ENCODE data around the gene TMEM258.

The TMEM258 gene

GRCh38 chr11:61830237-61831105, 38.1 kb upstream of the TMEM258 start:
- ATAC-seq = no peak
- TF ChIP-seq ARNTL (CRISPR knock-in tag; IDR thresholded peaks at IDR 0.05; ENCODE audit: borderline replicate concordance, low read depth) (no peak), CSDC2 (CRISPR knock-in tag; IDR thresholded peaks at IDR 0.05) (no peak), ZNF8 (CRISPR knock-in tag; IDR thresholded peaks at IDR 0.05) (no peak), POU6F1 (CRISPR knock-in tag; IDR thresholded peaks at IDR 0.05; ENCODE audit: borderline replicate concordance, low read depth) (no peak), GLIS3 (CRISPR knock-in tag; IDR thresholded peaks at IDR 0.05) (no peak), PPARA (CRISPR knock-in tag; IDR thresholded peaks at IDR 0.05; ENCODE audit: borderline replicate concordance) (no peak), BACH2 (CRISPR knock-in tag; IDR thresholded peaks at IDR 0.05; ENCODE audit: borderline replicate concordance) (no peak), TSHZ2 (CRISPR knock-in tag; IDR thresholded peaks at IDR 0.05) (no peak), ZC3H10 (CRISPR knock-in tag; IDR thresholded peaks at IDR 0.05) (no peak), ZFP3 (CRISPR knock-in tag; IDR thresholded peaks at IDR 0.05) (no peak), TOX (CRISPR knock-in tag; IDR thresholded peaks at IDR 0.05; ENCODE audit: borderline replicate concordance) (no peak), OSR1 (CRISPR knock-in tag; IDR thresholded peaks at IDR 0.05) (no peak), ZNF70 (CRISPR knock-in tag; IDR thresholded peaks at IDR 0.05) (no peak), ISL1 (CRISPR knock-in tag; IDR thresholded peaks at IDR 0.05) (no peak), RARB (CRISPR knock-in tag; IDR thresholded peaks at IDR 0.05) (no peak), ZNF565 (CRISPR knock-in tag; conservative IDR thresholded peaks at IDR 0.05; ENCODE audit: low read depth) (no peak), ESRRG (CRISPR knock-in tag; IDR thresholded peaks at IDR 0.05) (no peak), SNAI2 (CRISPR knock-in tag; IDR thresholded peaks at IDR 0.05) (no peak)
- TF ChIP-seq, protein P1, sequence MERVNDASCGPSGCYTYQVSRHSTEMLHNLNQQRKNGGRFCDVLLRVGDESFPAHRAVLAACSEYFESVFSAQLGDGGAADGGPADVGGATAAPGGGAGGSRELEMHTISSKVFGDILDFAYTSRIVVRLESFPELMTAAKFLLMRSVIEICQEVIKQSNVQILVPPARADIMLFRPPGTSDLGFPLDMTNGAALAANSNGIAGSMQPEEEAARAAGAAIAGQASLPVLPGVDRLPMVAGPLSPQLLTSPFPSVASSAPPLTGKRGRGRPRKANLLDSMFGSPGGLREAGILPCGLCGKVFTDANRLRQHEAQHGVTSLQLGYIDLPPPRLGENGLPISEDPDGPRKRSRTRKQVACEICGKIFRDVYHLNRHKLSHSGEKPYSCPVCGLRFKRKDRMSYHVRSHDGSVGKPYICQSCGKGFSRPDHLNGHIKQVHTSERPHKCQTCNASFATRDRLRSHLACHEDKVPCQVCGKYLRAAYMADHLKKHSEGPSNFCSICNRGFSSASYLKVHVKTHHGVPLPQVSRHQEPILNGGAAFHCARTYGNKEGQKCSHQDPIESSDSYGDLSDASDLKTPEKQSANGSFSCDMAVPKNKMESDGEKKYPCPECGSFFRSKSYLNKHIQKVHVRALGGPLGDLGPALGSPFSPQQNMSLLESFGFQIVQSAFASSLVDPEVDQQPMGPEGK (CRISPR knock-in tag; IDR thresholded peaks at IDR 0.05; ENCODE audit: borderline replicate concordance) = no peak
- TF ChIP-seq, protein P2, sequence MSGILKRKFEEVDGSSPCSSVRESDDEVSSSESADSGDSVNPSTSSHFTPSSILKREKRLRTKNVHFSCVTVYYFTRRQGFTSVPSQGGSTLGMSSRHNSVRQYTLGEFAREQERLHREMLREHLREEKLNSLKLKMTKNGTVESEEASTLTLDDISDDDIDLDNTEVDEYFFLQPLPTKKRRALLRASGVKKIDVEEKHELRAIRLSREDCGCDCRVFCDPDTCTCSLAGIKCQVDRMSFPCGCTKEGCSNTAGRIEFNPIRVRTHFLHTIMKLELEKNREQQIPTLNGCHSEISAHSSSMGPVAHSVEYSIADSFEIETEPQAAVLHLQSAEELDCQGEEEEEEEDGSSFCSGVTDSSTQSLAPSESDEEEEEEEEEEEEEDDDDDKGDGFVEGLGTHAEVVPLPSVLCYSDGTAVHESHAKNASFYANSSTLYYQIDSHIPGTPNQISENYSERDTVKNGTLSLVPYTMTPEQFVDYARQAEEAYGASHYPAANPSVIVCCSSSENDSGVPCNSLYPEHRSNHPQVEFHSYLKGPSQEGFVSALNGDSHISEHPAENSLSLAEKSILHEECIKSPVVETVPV (CRISPR knock-in tag; IDR thresholded peaks at IDR 0.05) = no peak

DNA sequence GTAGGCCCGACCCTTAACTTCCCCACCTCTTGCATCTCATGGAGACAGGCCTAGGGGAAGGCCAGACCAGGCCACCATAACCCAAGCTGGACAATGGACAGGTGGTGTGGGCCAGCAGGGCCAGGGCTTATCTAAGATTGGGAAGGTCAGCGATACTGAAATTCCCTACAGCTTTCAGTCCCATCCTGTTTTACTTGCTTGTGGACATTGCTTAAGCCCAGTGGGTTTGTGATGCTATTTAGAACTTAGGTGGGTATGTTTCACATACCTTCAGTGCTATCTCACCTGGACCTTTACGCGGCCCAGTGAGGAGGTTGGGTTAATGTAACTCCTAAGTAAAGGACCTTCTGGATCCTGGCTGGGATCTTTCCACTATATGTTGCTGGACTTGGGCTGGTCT, 37.4 kb upstream of the TMEM258 start:
- TF ChIP-seq ESRRG (CRISPR knock-in tag; IDR thresholded peaks at IDR 0.05) = no peak
- no peak for TF ChIP-seq CSDC2 (CRISPR knock-in tag; IDR thresholded peaks at IDR 0.05)
- TF ChIP-seq, protein P1 (CRISPR knock-in tag; IDR thresholded peaks at IDR 0.05; ENCODE audit: borderline replicate concordance) = no peak
- TF ChIP-seq, protein P2 (CRISPR knock-in tag; IDR thresholded peaks at IDR 0.05) = no peak
- TF ChIP-seq ZNF8 (CRISPR knock-in tag; IDR thresholded peaks at IDR 0.05) = no peak
- no peak for TF ChIP-seq PPARA (CRISPR knock-in tag; IDR thresholded peaks at IDR 0.05; ENCODE audit: borderline replicate concordance)
- no peak for TF ChIP-seq ZFP30 (CRISPR knock-in tag; IDR thresholded peaks at IDR 0.05)
- no peak for TF ChIP-seq BACH2 (CRISPR knock-in tag; IDR thresholded peaks at IDR 0.05; ENCODE audit: borderline replicate concordance)
- no peak for TF ChIP-seq RARB (CRISPR knock-in tag; IDR thresholded peaks at IDR 0.05)
- TF ChIP-seq CREB5 (CRISPR knock-in tag; IDR thresholded peaks at IDR 0.05; ENCODE audit: low read depth) = no peak
- no peak for TF ChIP-seq ISL1 (CRISPR knock-in tag; IDR thresholded peaks at IDR 0.05)
- no peak for TF ChIP-seq SNAI2 (CRISPR knock-in tag; IDR thresholded peaks at IDR 0.05)
- TF ChIP-seq ARNTL (CRISPR knock-in tag; IDR thresholded peaks at IDR 0.05; ENCODE audit: borderline replicate concordance, low read depth) = no peak
- no peak for TF ChIP-seq TCF4 (CRISPR knock-in tag; IDR thresholded peaks at IDR 0.05; ENCODE audit: borderline replicate concordance)
- no peak for TF ChIP-seq ZNF565 (CRISPR knock-in tag; conservative IDR thresholded peaks at IDR 0.05; ENCODE audit: low read depth)
- TF ChIP-seq ZC3H10 (CRISPR knock-in tag; IDR thresholded peaks at IDR 0.05) = no peak
- ATAC-seq = no peak
